ENCODE data around the gene SLCO2A1. TPM values are rescaled to one million over a fixed set of nuclear protein-coding genes. Genes with fewer than 3 reads are reported as not detected.

SLCO2A1 gene
- total RNA-seq, 4 donors from 2014 or later, result 5.4 to 24.9 (median 9.2) TPM

GRCh38 chr3:133887803-133888703, 141.7 kb downstream of the SLCO2A1 start:
- DNase-seq (ENCODE audit: low spot score in 2 of 2), result peak; percentile 11 to 62
- intact Hi-C loops (cut with DNase I; ENCODE audit: low total_unique reads), result no loop called here
- 56 to 61% methylated on average over 8 of the region's 8 CpGs for WGBS, 2 donors
- TF ChIP-seq POLR2A (IDR thresholded peaks at IDR 0.05) (no peak), CTCF (IDR thresholded peaks at IDR 0.05) (no peak)
- H3K4me3 ChIP-seq (ENCODE audit: low read depth, poor library complexity, severe bottlenecking), result peak overlapping the region; percentile 6

- DNase-seq (ENCODE audit: low spot score in 2 of 2), result peak; percentile 7 to 72
- intact Hi-C loops (cut with DNase I; ENCODE audit: low total_unique reads), result no loop called here
- TF ChIP-seq CTCF (IDR thresholded peaks at IDR 0.05) (no peak), POLR2A (IDR thresholded peaks at IDR 0.05) (no peak)
- peak overlapping the region; percentile 6 for H3K4me3 ChIP-seq (ENCODE audit: low read depth, poor library complexity, severe bottlenecking)
- WGBS, 2 donors, result 73 to 89% methylated on average over 4 of the region's 4 CpGs
These were observed 142.5 kb downstream of the SLCO2A1 start for GRCh38 chr3:133887074-133887802.

GRCh38 chr3:133886031-133886722, 143.5 kb downstream of the SLCO2A1 start:
- intact Hi-C loops (cut with DNase I; ENCODE audit: low total_unique reads), result no loop called here
- WGBS, 2 donors, result 93% methylated on average over 7 of the region's 7 CpGs
- TF ChIP-seq POLR2A (IDR thresholded peaks at IDR 0.05) (no peak), CTCF (IDR thresholded peaks at IDR 0.05) (no peak)
- peak; percentile 7 to 64 for DNase-seq (ENCODE audit: low spot score in 2 of 2)
- no peak overlapping the region for H3K4me3 ChIP-seq (ENCODE audit: low read depth, poor library complexity, severe bottlenecking)

- DNase-seq (ENCODE audit: low spot score in 2 of 2), result peak; percentile 9 to 53
- 88 to 94% methylated on average over 11 of the region's 11 CpGs for WGBS, 2 donors
- TF ChIP-seq CTCF (IDR thresholded peaks at IDR 0.05) (no peak), POLR2A (IDR thresholded peaks at IDR 0.05) (no peak)
- H3K4me3 ChIP-seq (ENCODE audit: low read depth, poor library complexity, severe bottlenecking), result no peak overlapping the region
- intact Hi-C loops (cut with DNase I; ENCODE audit: low total_unique reads), result no loop called here
These were observed 144.6 kb downstream of the SLCO2A1 start for GRCh38 chr3:133884887-133885711.

Measured in lower leg skin (tissue), 4 donors.